Measurements from ENCODE around the gene WIPF2.

- TF ChIP-seq CTCF (conservative IDR thresholded peaks at IDR 0.05; ENCODE audit: low read depth, low read length) (no peak), EZH2phosphoT487 (IDR thresholded peaks at IDR 0.05; ENCODE audit: borderline replicate concordance, low read length) (no peak)
Measured at GRCh38 chr17:40242774-40243173, 23.7 kb downstream of the WIPF2 start.
